ENCODE data around the gene OTOP2.
"Not testable (repeated sequence)": the region's sequence is repeated elsewhere in the genome, so short reads cannot be mapped to it uniquely, and the experiment has no call there.

OTOP2 gene

DNA sequence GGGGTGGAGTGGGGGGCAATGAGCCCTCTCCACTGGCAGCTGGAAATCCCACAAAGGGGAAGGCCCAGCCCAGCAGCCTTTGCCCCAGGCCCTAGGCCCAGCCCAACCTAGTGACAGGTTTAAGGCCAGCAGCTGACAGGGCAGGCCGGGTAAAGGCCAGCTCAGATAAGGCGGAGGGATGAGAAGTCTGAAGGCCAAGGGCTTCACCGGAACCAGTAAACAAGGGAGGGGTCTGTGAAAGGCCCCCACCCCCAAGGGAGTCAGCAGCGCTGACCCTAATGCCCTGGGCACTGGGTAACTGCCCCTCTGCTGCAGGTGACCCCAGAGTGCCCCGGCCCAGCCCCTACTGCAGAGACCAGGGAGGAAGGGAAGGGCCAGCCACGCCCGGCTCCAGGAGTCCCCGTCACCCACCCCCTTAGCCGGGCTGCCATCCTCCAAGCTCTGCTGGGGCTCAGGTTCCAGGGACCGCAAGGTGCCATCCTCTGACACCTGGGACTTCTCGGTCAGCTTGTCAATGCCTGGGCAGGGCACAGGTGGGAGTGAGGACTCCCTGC is 29.1 kb downstream of the OTOP2 start:
- DNase-seq: no peak

DNA sequence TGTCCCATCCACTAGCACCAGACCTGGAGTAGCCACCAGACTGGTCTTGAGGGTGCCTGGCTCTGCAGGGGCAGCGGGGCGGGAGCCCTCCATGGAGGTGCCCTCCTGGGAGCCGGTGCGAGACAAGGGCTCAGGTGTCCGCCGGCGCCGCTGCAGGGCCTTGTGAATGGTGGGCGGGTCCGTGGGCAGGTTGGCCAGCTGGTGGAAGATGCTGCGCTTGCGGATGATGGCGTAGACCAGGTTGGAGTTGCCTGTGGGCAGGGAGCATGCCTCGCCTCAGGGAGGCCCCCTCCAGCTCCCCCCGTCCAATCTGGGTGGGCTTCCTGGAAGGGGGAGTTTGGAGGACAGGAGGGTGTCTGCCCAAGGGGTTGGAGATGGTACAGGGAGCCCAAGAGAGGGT is 30.0 kb downstream of the OTOP2 start:
- no peak for DNase-seq

DNA sequence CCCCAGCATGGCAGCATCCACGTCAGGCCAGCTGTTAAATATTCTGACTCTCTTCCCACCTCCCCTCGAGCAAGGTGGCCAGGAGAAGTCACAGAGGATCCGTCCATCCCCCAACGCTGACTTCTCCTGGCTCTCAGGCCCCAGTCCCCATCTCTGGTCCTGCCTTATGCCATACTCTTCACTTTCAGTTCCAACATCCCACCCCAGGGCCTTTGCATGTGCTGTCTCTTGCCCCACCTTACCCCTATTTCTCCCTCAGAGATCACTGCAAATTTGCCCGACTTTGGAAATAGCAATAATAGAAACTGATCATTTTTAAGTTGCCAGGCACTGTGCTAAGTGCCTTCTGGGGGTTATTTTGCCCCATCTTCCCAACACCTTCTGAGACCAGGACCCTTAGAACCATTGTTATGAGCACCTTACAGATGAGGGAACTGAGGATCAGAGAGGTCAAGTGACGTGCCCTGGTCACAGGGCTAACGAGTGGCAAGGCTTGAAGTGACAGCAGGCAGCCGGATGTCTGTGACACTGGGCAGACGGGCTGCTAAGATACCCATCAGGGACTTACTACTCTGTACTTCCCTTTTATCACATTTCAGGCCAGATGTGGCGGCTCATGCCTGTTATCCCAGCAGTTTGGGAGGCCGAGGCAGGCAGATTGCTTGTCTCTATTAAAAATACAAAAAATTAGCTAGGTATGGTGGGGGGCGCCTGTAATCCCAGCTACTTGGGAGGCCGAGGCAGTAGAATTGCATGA is 30.8 kb downstream of the OTOP2 start:
- no peak for DNase-seq

DNA sequence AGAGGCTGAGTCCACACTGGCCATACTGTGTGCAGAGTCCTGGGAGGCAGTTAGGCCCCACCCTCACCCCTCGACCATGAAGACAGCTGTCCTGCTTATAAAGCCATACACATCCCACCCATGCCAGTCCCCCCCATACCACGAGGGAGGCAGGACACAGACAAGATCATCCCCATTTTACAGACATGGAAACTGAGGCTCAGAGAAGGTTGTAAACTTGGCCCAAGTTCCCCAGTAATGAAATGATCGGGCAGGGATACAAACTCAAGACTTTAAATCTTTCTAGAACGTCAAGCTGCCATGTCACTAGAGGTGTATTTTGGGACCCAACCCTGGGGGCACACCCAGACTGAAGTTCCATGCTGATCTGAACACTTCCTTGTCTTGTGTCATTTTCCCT is 32.0 kb downstream of the OTOP2 start:
- no peak for DNase-seq

DNA sequence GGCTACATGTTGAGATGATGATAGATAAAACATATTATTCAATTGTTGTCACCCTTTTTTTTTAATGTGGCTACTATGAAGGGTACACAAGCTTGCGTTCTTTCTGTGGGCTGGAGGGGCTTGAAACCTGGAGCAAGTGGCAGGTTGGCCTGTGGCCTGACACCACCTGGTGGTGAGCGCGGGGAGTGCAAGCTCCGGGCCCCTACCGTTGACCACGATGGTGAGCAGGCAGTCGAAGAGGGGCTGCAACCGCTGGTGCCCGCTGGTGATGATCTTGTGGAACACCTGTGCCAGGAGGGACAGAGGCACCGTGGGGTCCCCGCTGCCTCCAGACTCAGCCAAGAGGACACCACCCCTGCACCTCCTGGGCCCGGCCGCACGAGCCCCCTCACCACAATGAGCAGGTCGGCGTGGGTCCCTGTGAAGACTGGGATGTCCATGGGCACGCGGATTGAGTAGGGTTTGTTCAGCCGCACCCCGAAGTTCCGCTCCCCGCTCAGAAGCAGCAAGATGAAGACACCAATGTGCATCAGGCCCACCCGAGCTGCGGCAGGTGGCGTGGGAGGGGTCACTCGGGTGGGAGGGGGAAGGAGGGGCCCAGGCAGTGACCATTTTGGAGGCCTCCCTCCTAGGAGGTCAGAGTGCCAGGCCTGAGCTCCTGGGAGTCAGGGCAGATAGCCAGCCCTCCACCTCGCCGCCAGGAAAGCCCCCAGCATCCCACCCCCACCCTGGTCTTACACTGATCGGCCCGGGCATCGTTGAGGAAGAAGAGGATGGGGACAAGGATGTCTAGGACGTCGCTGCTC is 34.1 kb downstream of the OTOP2 start:
- DNase-seq: peak; percentile 41 to 74 (median 65)

DNA sequence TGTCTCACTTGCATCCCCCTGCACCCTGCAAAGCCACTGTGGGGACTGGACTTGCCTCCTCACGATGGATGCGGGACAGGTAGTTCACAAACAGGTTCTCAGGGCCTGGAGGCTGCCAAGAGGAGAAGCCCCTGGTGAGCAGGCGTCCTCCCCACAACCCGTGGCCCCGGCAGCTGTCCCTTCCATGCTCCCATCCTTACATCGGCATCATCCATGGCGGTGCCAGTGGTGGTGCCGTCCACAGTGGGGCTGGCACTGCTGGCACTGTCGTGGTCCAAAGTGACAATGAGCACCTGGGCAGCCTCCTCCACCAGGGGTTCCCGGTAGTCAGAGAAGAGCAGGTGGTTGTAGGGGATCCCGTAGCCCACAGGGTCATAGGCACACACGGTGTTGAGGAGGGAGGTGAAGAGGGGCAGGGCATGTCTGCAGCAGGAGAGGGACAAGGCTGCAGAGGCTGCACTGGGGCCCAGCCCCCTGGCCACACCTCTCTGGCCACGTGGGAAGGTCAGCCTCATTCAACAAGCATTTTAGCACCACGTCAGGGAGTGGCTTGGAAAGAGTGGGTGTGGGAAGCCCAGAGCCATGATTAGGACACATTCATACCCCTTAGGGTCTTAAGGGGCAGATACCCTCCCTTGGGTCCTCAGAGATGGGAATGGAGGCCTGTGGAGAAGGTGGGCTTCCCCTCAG is 35.9 kb downstream of the OTOP2 start:
- DNase-seq: no peak

DNA sequence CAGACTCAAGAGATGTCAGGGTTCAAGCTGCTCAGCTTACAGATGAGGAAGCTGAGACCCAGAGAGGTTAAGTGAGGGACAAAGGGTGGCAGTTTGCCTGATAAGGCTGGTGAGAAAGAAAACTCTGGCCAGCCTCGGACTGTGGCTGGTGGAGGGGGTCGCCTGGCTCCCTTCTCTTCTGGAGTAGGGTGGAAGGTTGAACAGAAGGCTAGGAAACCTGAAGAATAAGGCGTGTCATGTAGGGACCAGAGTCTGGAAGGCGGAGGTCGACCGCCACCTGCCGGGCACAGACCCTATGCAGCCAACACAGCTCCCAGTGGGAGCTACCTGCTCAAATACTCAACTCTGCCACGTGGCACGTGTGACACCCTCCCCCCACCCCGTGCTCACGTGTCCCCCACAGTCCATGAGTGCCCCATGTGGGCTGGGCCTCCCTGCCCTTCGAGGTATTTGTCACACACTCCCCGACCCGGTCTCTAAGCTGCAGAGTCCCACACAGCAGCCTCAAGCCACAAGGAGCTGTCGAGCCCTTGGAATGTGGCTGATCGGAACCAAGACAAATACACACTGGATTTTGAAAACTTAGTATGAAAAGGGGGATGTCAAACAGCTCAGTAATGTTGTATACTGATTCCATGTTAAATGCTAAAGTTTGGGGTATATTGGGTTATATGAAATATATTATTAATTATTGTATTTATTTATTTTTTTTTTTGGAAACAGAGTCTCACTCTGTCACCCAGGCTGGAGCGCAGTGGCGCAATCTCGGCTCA is 36.7 kb downstream of the OTOP2 start:
- DNase-seq: peak in 3 of 5 experiments; percentile 31 to 60 (median 35)

DNA sequence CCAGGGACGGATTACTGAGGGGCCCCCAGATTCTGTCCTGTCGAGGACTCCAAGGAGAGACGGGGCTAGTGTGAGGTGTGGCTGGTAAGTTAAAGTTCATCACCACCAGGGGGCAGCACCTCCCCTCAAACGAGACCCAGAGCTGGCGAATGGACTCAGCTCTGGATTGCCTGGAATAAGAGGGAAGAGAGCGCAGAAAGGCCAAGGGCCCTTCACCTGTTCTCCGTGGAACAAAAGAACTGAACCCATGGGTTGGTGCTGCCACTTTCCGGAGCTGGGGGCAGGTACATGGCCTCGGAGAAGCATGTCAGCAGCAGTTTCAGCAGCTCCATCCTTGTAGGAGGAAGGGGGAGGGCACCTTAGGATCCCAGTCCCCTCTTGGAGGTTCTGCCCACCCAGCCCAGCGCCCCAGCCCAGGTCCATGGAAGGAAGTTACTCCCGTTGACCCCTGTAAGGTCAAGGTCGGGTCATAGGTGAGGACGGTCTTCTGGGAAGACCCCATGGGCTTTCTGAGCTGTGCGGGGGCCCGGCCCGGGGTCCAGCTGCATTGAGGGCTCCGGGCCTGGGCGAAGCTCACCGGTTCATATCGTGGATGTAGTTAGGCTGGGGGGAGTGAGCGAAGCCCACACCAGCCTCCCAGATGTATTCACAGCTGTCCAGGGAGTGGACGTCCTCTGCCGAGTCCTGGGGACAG is 37.7 kb downstream of the OTOP2 start:
- DNase-seq: peak; percentile 65 to 78 (median 75)

DNA sequence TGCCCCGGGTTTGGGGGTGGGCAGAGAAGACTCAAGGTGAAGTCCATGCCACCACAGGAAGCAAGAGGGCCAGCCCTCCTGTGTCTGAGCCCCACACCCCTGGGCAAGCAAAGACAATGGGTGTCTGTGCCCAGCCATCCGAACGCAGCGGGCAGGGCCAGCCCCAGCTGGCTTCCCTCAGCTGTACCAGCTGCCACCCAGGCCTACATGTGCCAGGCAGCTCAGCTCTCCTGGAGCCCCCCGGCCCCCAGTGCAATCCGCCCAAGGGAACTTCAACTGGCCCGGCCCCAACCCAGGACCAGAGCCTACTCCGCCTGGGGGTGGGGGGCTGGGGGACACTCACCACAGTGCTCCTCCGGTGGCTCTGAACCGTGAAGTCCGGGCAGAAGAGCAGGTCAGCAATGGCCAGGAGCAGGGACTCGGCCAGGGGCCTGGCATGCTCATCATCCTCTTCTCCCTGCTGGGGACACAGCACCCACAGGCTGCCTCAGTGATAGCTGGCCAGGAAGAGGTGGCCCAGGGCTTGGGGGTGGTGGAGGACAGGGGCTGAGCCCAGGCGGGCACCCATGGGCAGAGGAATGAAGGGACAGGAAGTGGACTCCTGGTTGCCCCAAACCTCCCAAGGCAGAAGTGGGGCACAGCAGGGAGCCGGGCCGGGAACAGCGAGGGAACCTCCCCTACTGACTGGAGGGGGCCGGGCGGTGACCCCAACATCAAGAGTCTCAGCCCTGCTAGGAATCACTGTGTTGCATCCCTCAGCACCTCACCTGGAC is 38.7 kb downstream of the OTOP2 start:
- DNase-seq: no peak

DNA sequence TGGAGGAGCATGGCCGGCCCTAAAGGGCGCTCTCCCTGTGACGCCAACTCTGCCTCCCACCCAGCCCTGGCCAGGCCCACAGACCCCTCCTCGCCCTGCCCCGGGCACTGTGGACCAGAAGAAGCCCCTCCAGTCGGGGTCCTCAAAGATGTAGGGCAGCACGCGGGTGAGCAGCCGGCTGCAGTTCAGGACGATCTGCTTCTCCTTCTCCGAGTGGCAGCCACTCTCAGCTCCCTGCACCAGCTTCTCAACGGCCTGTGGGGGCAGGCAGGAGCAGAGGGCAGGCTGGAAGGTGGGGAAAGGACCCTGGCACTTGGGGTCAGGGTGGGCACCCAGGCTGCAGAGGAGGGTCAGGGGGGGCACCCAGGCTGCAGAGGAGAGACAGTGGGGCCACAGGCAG is 39.6 kb downstream of the OTOP2 start:
- no peak for DNase-seq

DNA sequence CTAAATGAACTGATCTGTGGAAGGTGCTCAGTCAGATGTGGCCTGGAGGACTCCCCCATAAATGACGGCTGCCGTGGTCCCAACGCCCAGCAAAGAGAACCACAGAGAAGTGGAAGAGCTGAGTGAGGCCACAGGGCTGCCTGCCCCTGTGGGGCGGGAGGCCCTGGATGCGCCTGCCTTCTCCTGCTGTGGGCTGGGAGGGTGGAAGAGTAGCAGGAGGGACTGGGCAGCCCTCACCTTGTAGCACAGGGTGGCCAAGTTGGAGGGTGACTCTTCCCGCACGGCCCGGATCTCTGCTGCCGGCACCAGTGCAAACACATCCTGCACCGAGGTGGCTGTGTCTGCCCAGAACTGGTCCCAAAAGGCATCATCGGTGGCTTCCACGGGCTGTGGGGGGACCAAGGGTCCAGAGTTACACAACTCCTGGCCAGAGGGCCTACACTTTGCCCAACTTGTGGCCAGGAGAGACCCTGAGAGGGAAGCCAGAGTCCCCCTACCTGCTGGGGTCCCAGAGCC is 40.2 kb downstream of the OTOP2 start:
- no peak for DNase-seq

DNA sequence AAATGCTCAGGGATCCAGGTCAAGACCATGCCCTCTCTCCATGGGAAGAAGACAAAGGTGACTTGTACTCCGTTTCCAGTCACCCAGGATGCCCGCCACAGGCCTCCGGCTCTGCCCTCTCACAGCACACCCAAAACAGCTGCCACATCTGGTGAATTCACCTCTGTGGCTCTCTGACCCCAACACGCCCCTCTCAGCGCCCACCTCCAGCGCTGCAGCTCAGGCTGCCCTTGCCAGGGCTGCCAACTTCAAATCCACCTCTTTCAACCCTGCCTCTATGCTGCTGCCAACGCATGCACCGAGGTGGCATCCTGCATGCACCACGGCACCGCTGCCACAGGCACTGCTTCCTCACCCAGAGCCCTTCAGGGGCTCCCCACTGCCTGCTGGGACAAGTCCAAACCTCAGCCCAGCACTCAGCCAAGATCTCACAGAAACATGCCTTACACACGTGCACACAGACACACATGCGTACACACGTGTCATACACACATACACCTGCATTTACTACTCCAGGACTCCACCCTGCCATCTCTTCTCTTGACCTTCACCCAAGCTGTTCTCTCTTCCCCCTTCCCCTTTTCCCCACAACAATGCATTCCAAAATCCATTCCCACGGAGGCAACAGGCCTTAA is 41.0 kb downstream of the OTOP2 start:
- no peak for DNase-seq

DNA sequence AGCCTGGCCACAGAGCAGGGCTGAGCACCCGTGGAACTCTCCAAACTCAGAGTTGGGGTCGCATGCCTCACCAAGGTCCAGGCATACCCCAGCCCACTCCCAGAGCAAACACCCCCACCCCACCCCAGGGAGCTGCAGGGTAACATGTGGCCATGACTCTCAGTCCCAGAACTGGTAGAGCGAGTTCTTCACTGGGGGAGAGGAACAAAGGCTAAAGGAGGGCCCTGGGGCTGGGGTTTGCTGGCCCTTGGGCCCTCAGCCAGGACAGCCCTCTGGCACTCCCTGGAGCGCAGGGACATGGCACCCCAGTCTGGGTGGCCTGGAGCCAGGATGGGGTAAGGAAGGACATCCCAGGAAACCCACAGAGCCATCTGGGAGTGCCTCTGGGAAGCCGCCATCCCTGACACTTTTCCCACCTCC is 44.3 kb downstream of the OTOP2 start:
- no peak for DNase-seq

DNA sequence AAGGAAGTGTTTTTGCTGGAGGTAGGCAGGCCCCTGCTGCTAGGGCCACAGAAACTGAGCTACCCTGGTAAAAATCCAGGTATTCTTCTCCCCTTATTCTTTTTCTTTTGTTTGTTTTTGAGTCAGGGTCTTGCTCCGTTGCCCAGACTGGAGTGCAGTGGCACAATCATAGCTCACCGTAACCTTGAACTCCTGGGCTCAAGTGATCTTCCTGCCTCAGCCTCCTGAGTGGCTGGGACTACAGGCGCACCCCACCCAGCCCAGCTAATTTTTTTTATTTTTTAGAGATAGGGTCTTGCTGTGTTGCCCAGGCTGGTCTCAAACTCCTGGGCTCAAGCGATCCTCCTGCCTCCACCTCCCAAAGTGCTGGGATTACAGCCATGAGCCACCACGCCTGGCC is 45.4 kb downstream of the OTOP2 start:
- not testable (repeated sequence) for DNase-seq

DNA sequence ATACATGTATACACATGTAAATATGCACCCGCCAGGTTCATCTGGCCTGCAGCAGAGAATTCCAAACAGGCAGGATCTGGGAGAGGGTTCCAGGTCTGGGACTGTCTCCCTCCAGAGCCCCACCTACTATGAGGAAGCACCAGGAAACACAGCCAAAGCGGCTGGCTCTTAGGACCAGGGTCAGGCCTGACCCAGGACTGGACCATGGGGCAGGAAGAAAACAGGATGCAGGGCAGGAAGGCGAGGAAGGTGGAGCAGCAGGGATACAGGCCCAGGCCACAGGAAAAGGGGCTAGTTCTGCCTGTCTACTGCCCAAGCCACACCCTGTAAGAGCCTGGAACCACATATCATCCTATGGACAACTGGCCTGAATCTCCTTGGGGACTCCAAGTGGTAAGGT is 46.3 kb downstream of the OTOP2 start:
- no peak for DNase-seq

DNA sequence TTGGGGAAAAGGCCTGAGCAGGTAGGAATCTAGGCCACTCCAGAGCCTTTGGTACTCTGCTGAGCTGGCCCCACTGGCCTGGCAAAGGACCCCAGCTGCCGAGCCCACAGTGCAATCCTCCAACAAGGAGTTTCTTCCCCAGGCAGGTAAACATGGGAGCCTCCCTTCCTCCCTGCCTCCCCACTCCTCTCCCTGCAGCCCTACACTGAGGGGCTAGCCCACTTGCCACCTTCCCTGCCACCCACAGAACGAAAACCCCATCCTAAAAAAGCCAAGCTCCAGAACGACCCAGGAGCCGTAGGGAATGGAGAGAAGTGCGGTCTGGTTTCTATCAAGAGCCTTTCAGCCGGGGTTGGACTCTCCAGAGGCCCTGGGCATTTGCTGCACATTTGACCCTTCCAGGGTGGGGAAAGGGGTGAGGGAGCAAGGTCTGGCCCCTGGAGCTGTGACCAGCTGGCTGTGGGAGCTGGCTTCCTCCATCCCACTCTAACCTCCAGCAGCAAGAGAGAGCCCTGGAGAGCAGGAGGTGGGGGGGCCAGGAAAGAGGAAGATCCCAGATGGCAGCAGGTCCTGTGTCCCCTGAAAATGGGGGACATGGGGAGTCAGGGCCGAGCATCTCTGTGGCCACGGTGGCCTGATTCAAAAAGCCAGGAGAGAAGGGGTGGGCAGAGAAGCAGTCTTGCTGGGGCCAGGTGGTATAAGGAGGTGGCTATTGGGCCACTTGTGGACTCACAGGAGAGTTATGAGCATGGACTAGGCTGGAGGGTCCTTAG is 47.2 kb downstream of the OTOP2 start:
- DNase-seq: no peak

DNA sequence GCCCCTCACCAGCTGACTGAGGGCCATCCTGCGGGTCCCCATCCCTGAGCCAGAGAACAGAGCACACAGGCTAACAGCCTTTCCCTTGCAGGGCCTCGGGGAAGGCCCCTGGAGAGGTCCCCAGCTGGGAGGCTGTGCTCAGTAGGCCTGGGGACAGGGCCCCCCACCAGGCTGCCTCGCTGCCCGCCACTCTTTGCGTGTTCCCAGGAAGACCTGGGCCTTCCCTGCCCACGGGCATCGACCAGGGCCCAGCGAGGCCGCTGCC is 47.7 kb downstream of the OTOP2 start:
- DNase-seq: no peak

DNA sequence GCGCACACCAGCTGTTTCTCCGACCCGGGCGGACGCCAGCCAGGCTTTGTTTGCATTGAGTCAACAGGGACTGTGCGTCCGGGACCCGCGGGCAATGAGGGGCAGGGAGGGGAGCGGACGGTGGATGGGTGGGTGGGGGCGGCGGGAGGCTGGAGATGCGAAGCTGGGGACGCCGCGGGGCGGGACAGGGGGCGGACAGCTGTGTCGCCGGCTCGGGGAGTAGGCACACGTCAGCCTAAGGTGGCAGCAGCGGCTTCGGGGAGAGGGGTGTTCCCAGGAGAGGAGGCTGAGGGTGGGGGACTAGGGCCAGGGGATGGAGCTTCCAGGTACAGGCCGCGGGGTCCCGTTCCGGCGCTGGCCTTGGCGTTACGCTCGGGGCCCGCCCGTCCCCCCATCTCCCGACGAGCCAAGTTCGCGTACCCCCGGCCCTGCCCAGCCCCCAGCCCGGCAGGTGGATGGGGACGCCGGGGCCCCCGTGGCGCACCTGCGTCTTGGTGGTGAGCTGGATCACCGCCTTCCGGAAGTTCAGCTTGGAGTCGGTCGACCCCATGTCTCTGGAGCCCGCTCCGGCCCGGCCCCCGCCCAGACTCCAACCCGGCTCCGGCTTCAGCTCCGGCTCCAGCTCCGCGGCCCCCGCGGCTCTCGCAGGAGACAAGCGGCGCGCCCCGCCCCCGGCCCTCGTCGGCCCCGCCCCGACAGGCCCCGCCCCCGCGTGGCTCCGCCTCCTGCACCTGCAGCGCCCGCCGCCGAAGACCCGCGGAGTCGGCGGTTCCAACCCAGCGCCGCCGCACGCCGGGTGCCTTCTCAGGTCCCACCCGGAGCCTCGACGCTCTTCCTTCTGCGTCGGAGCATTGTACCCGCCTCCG is 48.3 kb downstream of the OTOP2 start, which contains the start of gene HID1:
Gene HID1, minus strand, starts transcription at position 653 of the 866 bp plus-strand sequence. Its CDS starts 103 bp downstream, at position 550.
- DNase-seq: peak; percentile 57 to 82 (median 68)

DNA sequence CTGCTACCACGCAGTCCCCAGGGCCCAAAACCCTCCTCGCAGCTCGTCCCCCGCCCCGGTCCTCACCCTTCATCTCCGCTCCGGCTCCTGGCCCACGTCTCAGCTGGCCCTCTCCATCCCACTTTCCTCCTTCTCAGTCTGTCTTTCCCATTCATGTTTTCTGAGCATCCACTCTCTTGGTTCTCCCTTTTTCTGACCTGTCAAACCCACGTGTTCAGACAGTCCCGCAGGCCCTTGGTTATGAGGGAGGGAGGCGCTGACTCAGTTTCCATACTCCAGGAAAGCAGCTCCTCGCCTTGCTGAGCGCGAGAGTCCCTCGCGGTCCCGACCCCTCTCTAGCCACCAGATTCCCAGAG is 48.9 kb downstream of the OTOP2 start:
- no peak for DNase-seq
